Stimulated activated CD4-positive, alpha-beta T cell treated with anti-CD3 and anti-CD28 coated beads, TNF-alpha, amount 100 ng/mL, for 24 hours (primary cell): ENCODE measurements around the gene SPEF2.

Experiments used
- DNase-seq, 3 experiments: peaks; one replicate each; pipeline ENCODE4 v3.0.0-alpha.2; 2020; ENCODE audit warnings: low read depth in 3 of 3

The SPEF2 gene

GRCh38 chr5:35617435-35618303 lies at the start of gene SPEF2:
Gene SPEF2, plus strand, starts transcription at chr5:35617863. Its CDS starts 135 bp downstream, at chr5:35617998.
- DNase-seq: peak; percentile 64 to 82 (median 68)

- DNase-seq: no peak
Measured at GRCh38 chr5:35575578-35575977, 42.1 kb upstream of the SPEF2 start.

- DNase-seq: no peak
Measured at GRCh38 chr5:35587419-35587818, 30.2 kb upstream of the SPEF2 start.

- no peak for DNase-seq
Measured at GRCh38 chr5:35593338-35593737, 24.3 kb upstream of the SPEF2 start.

GRCh38 chr5:35598707-35599370 lies 18.8 kb upstream of the SPEF2 start:
- DNase-seq: no peak

GRCh38 chr5:35600591-35600990 lies 17.1 kb upstream of the SPEF2 start:
- no peak for DNase-seq

- no peak for DNase-seq
Measured at GRCh38 chr5:35608881-35609779, 8.5 kb upstream of the SPEF2 start.

GRCh38 chr5:35617060-35617434 lies 616 bp upstream of the SPEF2 start:
- DNase-seq: no peak

GRCh38 chr5:35618304-35618636 lies 607 bp downstream of the SPEF2 start:
- DNase-seq: no peak

GRCh38 chr5:35618781-35619180 lies 1.1 kb downstream of the SPEF2 start:
- no peak for DNase-seq

GRCh38 chr5:35622974-35623373 lies 5.3 kb downstream of the SPEF2 start:
- DNase-seq: no peak

GRCh38 chr5:35623991-35624390 lies 6.3 kb downstream of the SPEF2 start:
- no peak for DNase-seq

- no peak for DNase-seq
Measured at GRCh38 chr5:35626108-35626507, 8.4 kb downstream of the SPEF2 start.

- DNase-seq: no peak
Measured at GRCh38 chr5:35626553-35626952, 8.9 kb downstream of the SPEF2 start.

GRCh38 chr5:35634326-35634725 lies 16.7 kb downstream of the SPEF2 start:
- no peak for DNase-seq

GRCh38 chr5:35640623-35641022 lies 23.0 kb downstream of the SPEF2 start:
- DNase-seq: no peak

GRCh38 chr5:35644543-35644942 lies 26.9 kb downstream of the SPEF2 start:
- DNase-seq: no peak

GRCh38 chr5:35647128-35647527 lies 29.5 kb downstream of the SPEF2 start:
- DNase-seq: no peak

GRCh38 chr5:35647712-35648111 lies 30.0 kb downstream of the SPEF2 start:
- DNase-seq: no peak

GRCh38 chr5:35651002-35651756 lies 33.5 kb downstream of the SPEF2 start:
- peak; percentile 36 to 56 (median 37) for DNase-seq

- no peak for DNase-seq
Measured at GRCh38 chr5:35656721-35657120, 39.1 kb downstream of the SPEF2 start.

- no peak for DNase-seq
Measured at GRCh38 chr5:35657877-35658276, 40.2 kb downstream of the SPEF2 start.
